ENCODE results near the gene CCT7.

DNA sequence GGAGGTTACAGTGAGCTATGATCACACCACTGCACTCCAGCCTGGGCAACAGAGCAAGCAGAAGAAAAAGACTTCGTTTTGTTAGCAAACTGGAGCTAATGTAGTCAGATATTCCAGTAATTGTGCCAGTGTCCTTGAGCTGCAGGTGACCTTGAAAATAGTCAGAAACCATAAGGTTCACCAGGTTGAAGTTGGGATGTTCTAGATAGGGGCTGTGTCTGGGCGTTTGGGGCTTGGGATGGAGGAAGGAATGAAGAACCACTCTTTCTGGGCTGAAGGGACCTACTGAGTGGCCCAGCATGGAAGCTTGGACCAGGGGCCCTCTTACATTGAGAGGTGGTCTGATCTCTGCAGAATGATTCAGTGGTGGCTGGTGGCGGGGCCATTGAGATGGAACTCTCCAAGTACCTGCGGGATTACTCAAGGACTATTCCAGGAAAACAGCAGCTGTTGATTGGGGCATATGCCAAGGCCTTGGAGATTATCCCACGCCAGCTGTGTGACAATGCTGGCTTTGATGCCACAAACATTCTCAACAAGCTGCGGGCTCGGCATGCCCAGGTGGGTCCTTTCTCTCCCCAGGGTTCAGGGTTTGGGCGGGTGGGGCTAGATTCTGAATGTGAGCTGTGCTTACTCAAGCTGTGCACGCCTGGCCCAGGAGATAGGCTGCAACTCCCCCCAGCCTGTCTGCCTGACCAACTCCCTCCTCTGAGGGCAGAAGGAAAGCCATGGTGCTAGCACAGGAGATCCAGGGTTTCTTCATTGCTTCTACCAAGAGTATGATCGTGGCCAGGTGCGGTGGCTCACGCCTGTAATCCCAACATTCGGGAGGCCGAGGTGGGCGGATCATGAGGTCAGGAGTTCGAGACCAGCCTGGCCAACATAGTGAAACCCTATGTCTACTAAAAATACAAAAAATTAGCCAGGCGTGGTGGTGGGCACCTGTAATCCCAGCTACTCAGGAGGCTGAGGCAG lies 17.1 kb downstream of the CCT7 start:
- TF ChIP-seq FOSL2 (IDR thresholded peaks at IDR 0.05; ENCODE audit: borderline replicate concordance, low read depth) (no peak), ELF1 (IDR thresholded peaks at IDR 0.05) (no peak), TCF12 (IDR thresholded peaks at IDR 0.05) (no peak)
